HEK293T (cell line): ENCODE measurements around the gene LIN28B.

Source experiments
- BHLHE40 ChIP-seq: fragments of 450-650 bp; IDR thresholded peaks from 2 replicates; pipeline ENCODE4 v1.6.1; 2016; ENCODE audit warnings: mild to moderate bottlenecking, moderate library complexity, borderline replicate concordance
- CTBP1 ChIP-seq: fragments of 450-650 bp; IDR thresholded peaks from 2 replicates; pipeline ENCODE4 v1.6.1; 2016; ENCODE audit warnings: borderline replicate concordance
- L3MBTL2 ChIP-seq: fragments of 450-650 bp; conservative IDR thresholded peaks from 2 replicates; pipeline ENCODE4 v1.6.1; 2016; ENCODE audit warnings: mild to moderate bottlenecking
- SUZ12 ChIP-seq: fragments of 450-650 bp; IDR thresholded peaks from 2 replicates; pipeline ENCODE4 v1.6.1; 2016; ENCODE audit warnings: mild to moderate bottlenecking
- TARDBP ChIP-seq: fragments of 450-650 bp; IDR thresholded peaks from 2 replicates; pipeline ENCODE4 v1.6.1; 2016

GRCh38 chr6:105095139-105095538 is 138.2 kb downstream of the LIN28B start:
- TF ChIP-seq SUZ12 (no peak), L3MBTL2 (no peak), CTBP1 (no peak), TARDBP (no peak), BHLHE40 (no peak)
